ENCODE measurements around the gene UBFD1.
A peak's percentile ranks its signal among the peaks of the same experiment; 100 is the strongest.
"Not testable (repeated sequence)": the region's sequence is repeated elsewhere in the genome, so short reads cannot be mapped to it uniquely, and the experiment has no call there.

Gene UBFD1

GRCh38 chr16:23535901-23536300 lies 21.6 kb upstream of the UBFD1 start:
- Mint-ChIP-seq H3K27me3 (no peaks in the 10 kb centered on the region), H3K4me1 (ENCODE audit: low read depth in 2 of 2) (no peaks in the 10 kb centered on the region), H3K36me3 (ENCODE audit: insufficient read depth) (peaks cover 52% of the 10 kb centered on the region), H3K4me3 (no peak overlapping the region), H3K27ac (no peak overlapping the region), H3K9me3 (no peaks in the 10 kb centered on the region)
- DNase-seq: no peak
- no peak for ATAC-seq (replicated peaks)

GRCh38 chr16:23537390-23537789 lies 20.1 kb upstream of the UBFD1 start:
- no peak for DNase-seq
- Mint-ChIP-seq H3K4me3 (no peak overlapping the region), H3K9me3 (no peaks in the 10 kb centered on the region), H3K36me3 (ENCODE audit: insufficient read depth) (peaks cover 54% of the 10 kb centered on the region), H3K27me3 (no peaks in the 10 kb centered on the region), H3K27ac (no peak overlapping the region), H3K4me1 (ENCODE audit: low read depth in 2 of 2) (no peaks in the 10 kb centered on the region)
- no peak for ATAC-seq (replicated peaks)

- Mint-ChIP-seq H3K27ac (no peak overlapping the region), H3K9me3 (no peaks in the 10 kb centered on the region), H3K36me3 (ENCODE audit: insufficient read depth) (peaks cover 59% of the 10 kb centered on the region), H3K4me3 (no peak overlapping the region), H3K27me3 (no peaks in the 10 kb centered on the region), H3K4me1 (ENCODE audit: low read depth in 2 of 2) (no peaks in the 10 kb centered on the region)
- DNase-seq (no peak), ATAC-seq (replicated peaks) (no peak)
Observed at GRCh38 chr16:23538919-23539278, 18.6 kb upstream of the UBFD1 start.

DNA sequence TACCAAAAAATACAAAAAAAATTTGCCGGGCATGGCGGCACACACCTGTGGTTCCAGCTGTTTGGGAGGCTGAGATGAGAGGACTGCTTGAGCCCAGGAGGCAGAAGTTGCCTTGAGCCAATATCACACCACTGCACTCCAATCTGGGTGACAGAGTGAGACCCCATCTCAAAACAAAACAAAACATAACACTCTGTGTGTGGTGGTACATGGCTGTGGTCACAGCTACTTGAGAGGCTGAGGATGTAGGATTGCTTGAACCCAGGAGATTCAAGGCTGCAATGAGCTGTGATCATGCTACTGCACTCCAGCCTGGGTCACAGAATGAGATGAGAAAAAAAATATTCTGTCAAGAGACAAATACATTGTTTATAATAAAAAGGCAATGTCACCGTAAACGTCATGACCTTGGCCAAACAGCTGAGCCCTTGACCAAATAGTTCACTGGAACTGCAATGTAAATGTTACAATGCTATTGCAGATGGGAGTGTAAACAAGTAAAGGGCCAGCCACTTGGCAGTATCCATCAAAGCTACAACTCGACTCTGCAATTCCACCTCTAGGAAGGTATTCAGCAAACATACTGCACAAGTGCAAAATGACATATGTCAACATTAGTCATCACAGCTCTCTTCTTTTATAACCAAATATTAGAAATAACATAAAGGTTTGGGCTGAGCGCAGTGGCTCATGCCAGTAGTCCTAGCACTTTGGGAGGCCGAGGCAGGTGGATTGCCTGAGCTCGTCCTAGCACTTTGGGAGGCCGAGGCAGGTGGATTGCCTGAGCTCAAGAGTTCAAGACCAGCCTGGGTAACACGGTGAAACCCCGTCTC lies 17.3 kb upstream of the UBFD1 start:
- no peaks in the 10 kb centered on the region for H3K27me3 Mint-ChIP-seq
- H3K36me3 Mint-ChIP-seq (ENCODE audit: insufficient read depth): peaks cover 54% of the 10 kb centered on the region
- ATAC-seq (replicated peaks): no peak
- H3K27ac Mint-ChIP-seq: no peak overlapping the region
- H3K9me3 Mint-ChIP-seq: no peaks in the 10 kb centered on the region
- no peak overlapping the region for H3K4me3 Mint-ChIP-seq
- DNase-seq: no peak
- no peaks in the 10 kb centered on the region for H3K4me1 Mint-ChIP-seq (ENCODE audit: low read depth in 2 of 2)

GRCh38 chr16:23540817-23541178 lies 16.7 kb upstream of the UBFD1 start:
- H3K4me1 Mint-ChIP-seq (ENCODE audit: low read depth in 2 of 2); H3K27me3 Mint-ChIP-seq; H3K4me3 Mint-ChIP-seq; H3K9me3 Mint-ChIP-seq; DNase-seq; ATAC-seq (replicated peaks): not testable (repeated sequence)
- peaks cover 54% of the 10 kb centered on the region for H3K36me3 Mint-ChIP-seq (ENCODE audit: insufficient read depth)
- H3K27ac Mint-ChIP-seq: peak overlapping the region in 1 of 2 donors; percentile 25

- Mint-ChIP-seq H3K27ac (no peak overlapping the region), H3K36me3 (ENCODE audit: insufficient read depth) (peaks cover 46% of the 10 kb centered on the region), H3K4me3 (no peak overlapping the region), H3K27me3 (no peaks in the 10 kb centered on the region), H3K4me1 (ENCODE audit: low read depth in 2 of 2) (no peaks in the 10 kb centered on the region), H3K9me3 (no peaks in the 10 kb centered on the region)
- ATAC-seq (replicated peaks) (no peak), DNase-seq (no peak)
Observed at GRCh38 chr16:23544436-23544835, 13.1 kb upstream of the UBFD1 start.

DNA sequence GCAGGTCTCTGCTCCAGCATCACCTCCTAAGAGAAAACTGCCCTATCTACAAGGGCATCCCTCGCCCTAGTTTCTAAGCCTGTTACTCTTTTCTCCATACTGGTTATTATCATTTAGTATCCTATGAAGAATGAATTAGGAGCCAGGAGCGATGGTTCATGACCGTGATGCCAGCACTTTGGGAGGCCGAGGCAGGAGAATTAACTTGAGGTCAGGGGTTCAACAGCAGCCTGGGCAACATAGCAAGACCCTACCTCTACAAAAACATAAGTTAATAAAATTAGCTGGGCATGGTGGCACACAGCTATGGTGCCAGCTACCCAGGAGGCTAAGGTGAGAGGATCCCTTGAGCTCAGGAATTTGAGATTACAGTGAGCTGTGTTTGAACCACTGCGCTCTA lies 7.6 kb upstream of the UBFD1 start:
- no peaks in the 10 kb centered on the region for H3K27me3 Mint-ChIP-seq
- no peak overlapping the region for H3K27ac Mint-ChIP-seq

GRCh38 chr16:23552161-23552560 lies 5.4 kb upstream of the UBFD1 start:
- H3K27me3 Mint-ChIP-seq: no peaks in the 10 kb centered on the region
- no peaks in the 10 kb centered on the region for H3K9me3 Mint-ChIP-seq
- H3K36me3 Mint-ChIP-seq (ENCODE audit: insufficient read depth): peaks cover 47% of the 10 kb centered on the region
- DNase-seq: no peak
- ATAC-seq (replicated peaks): no peak
- H3K4me3 Mint-ChIP-seq: no peak overlapping the region
- H3K27ac Mint-ChIP-seq: no peak overlapping the region
- H3K4me1 Mint-ChIP-seq (ENCODE audit: low read depth in 2 of 2): peaks cover 7 to 8% of the 10 kb centered on the region in 2 donors

More for the DNA sequence above, 7.6 kb upstream of the UBFD1 start:
- ATAC-seq (replicated peaks) (no peak), DNase-seq (no peak)
- Mint-ChIP-seq H3K9me3 (no peaks in the 10 kb centered on the region), H3K4me1 (ENCODE audit: low read depth in 2 of 2) (no peaks in the 10 kb centered on the region), H3K4me3 (no peak overlapping the region), H3K36me3 (ENCODE audit: insufficient read depth) (peaks cover 42% of the 10 kb centered on the region)

GRCh38 chr16:23554536-23554935 lies 3.0 kb upstream of the UBFD1 start:
- no peak for DNase-seq
- Mint-ChIP-seq H3K27ac (no peak overlapping the region), H3K36me3 (ENCODE audit: insufficient read depth) (peaks cover 54% of the 10 kb centered on the region)

DNA sequence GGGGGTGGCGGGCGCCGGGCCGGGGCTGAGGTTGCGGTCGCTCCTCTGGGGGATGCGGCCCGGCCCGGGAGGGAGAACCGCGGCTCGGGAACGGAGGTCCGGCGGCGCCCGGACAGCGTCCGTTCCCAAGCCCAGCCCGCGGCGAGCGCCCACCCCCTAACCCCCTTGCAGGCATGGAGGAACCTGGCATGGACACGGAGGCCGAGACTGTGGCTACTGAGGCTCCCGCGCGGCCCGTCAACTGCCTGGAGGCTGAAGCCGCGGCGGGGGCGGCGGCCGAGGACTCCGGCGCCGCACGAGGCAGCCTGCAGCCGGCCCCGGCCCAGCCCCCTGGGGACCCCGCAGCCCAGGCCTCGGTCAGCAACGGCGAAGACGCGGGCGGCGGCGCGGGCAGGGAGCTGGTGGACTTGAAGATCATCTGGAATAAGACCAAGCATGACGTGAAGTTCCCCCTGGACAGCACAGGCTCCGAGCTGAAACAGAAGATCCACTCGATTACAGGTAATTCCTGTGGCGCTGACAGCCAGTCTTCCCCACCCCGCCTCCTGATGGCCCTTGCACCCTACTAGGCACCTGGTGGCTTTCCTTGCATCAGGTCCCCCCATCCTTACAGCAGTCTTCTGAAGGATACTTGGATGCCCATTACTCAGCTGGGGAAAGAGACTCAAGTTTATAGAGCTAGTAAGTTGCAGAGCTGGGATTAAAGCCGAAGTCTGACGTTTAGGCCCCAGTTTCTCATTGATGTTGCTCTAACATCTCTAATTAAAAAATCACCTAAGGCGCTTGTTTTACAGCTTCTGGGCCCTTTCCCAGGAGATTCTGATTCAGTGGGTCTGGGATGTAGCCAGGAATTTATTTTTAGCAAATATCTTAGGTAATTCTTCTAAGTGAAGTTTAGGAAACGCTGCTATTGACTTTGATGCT lies 514 bp downstream of the UBFD1 start:
- Mint-ChIP-seq H3K27me3 (no peaks in the 10 kb centered on the region), H3K9me3 (no peaks in the 10 kb centered on the region), H3K4me3 (peak overlapping the region; percentile 96), H3K4me1 (ENCODE audit: low read depth in 2 of 2) (peaks cover 12 to 22% of the 10 kb centered on the region in 2 donors), H3K27ac (peak overlapping the region; percentile 97), H3K36me3 (ENCODE audit: insufficient read depth) (peaks cover 43% of the 10 kb centered on the region)
- DNase-seq (peak; percentile 2 to 17 (median 6)), ATAC-seq (replicated peaks) (peak; percentile 14)

More at GRCh38 chr16:23554536-23554935, 3.0 kb upstream of the UBFD1 start:
- ATAC-seq (replicated peaks): no peak
- Mint-ChIP-seq H3K4me1 (ENCODE audit: low read depth in 2 of 2) (peaks cover 7 to 14% of the 10 kb centered on the region in 2 donors), H3K9me3 (no peaks in the 10 kb centered on the region), H3K4me3 (no peak overlapping the region), H3K27me3 (no peaks in the 10 kb centered on the region)

DNA sequence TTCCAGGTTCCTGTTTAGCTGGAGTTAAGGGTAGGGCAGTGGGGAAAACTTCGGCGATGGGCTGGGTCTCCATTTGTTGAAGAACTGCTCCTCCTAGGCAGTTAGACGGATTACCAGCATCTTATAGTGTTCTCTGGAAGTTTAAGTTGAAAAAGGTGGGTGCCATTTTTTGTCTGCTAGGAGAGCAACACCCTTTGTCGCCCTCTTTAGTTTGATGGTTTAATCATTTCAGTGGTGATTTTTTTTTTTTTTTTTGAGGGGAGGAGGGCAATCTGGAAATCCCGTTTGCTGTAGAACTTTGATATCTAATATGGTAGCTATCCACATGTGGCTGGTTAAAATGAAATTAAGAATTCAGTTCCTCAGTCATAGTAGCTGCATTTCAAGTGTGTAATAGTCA lies 4.1 kb downstream of the UBFD1 start:
- peaks cover 7 to 24% of the 10 kb centered on the region in 2 donors for H3K4me1 Mint-ChIP-seq (ENCODE audit: low read depth in 2 of 2)
- no peak overlapping the region for H3K4me3 Mint-ChIP-seq
- H3K27ac Mint-ChIP-seq: no peak overlapping the region
- H3K27me3 Mint-ChIP-seq: no peaks in the 10 kb centered on the region
- no peaks in the 10 kb centered on the region for H3K9me3 Mint-ChIP-seq
- no peak for DNase-seq
- peaks cover 73% of the 10 kb centered on the region for H3K36me3 Mint-ChIP-seq (ENCODE audit: insufficient read depth)
- no peak for ATAC-seq (replicated peaks)

DNA sequence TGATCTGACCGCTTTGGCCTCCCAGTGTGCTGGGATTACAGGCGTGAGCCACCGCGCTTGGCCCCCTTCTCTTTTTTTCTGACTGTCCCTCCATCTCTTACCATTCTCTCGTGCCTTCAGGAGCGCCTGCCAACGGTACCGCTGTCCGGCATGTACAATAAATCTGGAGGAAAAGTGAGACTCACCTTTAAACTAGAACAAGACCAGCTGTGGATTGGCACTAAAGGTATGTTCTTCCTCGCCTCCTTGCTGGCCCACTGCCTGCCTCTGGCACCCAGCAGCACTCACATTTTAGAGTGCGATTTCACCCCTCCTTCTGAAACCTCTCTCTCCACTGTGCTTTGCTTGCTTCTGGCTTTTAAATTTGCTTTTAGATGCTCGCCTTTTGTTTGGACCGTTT lies 5.0 kb downstream of the UBFD1 start:
- Mint-ChIP-seq H3K4me1 (ENCODE audit: low read depth in 2 of 2) (peaks cover 5 to 16% of the 10 kb centered on the region in 2 donors), H3K27me3 (no peaks in the 10 kb centered on the region), H3K4me3 (no peak overlapping the region), H3K36me3 (ENCODE audit: insufficient read depth) (peaks cover 73% of the 10 kb centered on the region), H3K27ac (no peak overlapping the region), H3K9me3 (no peaks in the 10 kb centered on the region)
- no peak for ATAC-seq (replicated peaks)
- DNase-seq: no peak

DNA sequence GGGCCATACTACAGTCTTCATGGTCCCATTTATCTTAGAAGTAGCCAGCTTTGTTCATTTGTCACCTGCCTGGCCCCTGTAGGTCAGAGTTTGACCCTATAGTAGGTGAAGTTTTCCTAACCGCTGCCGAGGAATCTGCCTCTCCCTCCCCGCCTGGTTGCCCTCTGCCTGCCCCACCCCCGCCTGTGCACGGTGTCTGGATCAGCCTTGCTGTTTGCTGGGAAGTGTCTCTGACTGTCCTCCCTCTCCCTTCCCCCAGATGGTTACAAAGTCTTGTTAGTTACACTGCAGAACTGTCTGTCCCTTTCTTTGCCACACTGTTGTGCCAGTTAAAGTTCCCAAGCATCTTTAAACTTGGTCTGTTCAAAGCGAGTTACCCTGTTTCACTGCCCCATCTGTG lies 5.7 kb downstream of the UBFD1 start:
- Mint-ChIP-seq H3K4me3 (no peak overlapping the region), H3K27ac (no peak overlapping the region), H3K9me3 (no peaks in the 10 kb centered on the region), H3K36me3 (ENCODE audit: insufficient read depth) (peaks cover 78% of the 10 kb centered on the region), H3K4me1 (ENCODE audit: low read depth in 2 of 2) (peaks cover 5 to 16% of the 10 kb centered on the region in 2 donors), H3K27me3 (no peaks in the 10 kb centered on the region)
- ATAC-seq (replicated peaks) (no peak), DNase-seq (no peak)

Measured in effector memory CD8-positive, alpha-beta T cell (primary cell).